Measurements from ENCODE around the gene HS1BP3.

Gene HS1BP3

GRCh38 chr2:20624884-20625485 lies 25.9 kb downstream of the HS1BP3 start:
- Histone ChIP-seq H3K4me1 (no peaks in the 10 kb centered on the region), H3K27me3 (ENCODE audit: low read depth) (no peaks in the 10 kb centered on the region), H3K4me3 (no peak overlapping the region), H3K36me3 (replicated peaks) (peaks cover 6% of the 10 kb centered on the region; the same call in 1 of the 2 replicates), H3K9me3 (no peaks in the 10 kb centered on the region)
- in situ Hi-C loops (cut with MboI; ENCODE audit: low sequenced_read_pairs): loop anchor here (25.0 kb wide), 1 partner anchor 488 kb away; no protein-coding TSS in a partner anchor
- no peak for DNase-seq (ENCODE audit: low spot score in 2 of 2)

- no peak overlapping the region for H3K4me3 ChIP-seq
- in situ Hi-C loops (cut with MboI; ENCODE audit: low sequenced_read_pairs): no loop called here
- no peaks in the 10 kb centered on the region for H3K9me3 ChIP-seq
- no peaks in the 10 kb centered on the region for H3K4me1 ChIP-seq
- DNase-seq (ENCODE audit: low spot score in 2 of 2): no peak
- H3K36me3 ChIP-seq (replicated peaks): peaks cover 6% of the 10 kb centered on the region; the same call in 1 of the 2 replicates
- no peaks in the 10 kb centered on the region for H3K27me3 ChIP-seq (ENCODE audit: low read depth)
Observed at GRCh38 chr2:20624156-20624883, 26.6 kb downstream of the HS1BP3 start.

GRCh38 chr2:20623741-20624155 lies 27.1 kb downstream of the HS1BP3 start:
- Histone ChIP-seq H3K27me3 (ENCODE audit: low read depth) (no peaks in the 10 kb centered on the region), H3K36me3 (replicated peaks) (peaks cover 6% of the 10 kb centered on the region; the same call in 1 of the 2 replicates), H3K9me3 (no peaks in the 10 kb centered on the region), H3K4me1 (no peaks in the 10 kb centered on the region), H3K4me3 (no peak overlapping the region)
- DNase-seq (ENCODE audit: low spot score in 2 of 2): no peak
- in situ Hi-C loops (cut with MboI; ENCODE audit: low sequenced_read_pairs): no loop called here

GRCh38 chr2:20623241-20623640 lies 27.7 kb downstream of the HS1BP3 start:
- Histone ChIP-seq H3K27me3 (ENCODE audit: low read depth) (no peaks in the 10 kb centered on the region), H3K36me3 (replicated peaks) (peaks cover 6% of the 10 kb centered on the region; the same call in 1 of the 2 replicates), H3K4me3 (no peak overlapping the region), H3K4me1 (no peaks in the 10 kb centered on the region), H3K9me3 (no peaks in the 10 kb centered on the region)
- in situ Hi-C loops (cut with MboI; ENCODE audit: low sequenced_read_pairs): no loop called here
- DNase-seq (ENCODE audit: low spot score in 2 of 2): no peak

- Histone ChIP-seq H3K9me3 (no peaks in the 10 kb centered on the region), H3K4me3 (no peak overlapping the region), H3K4me1 (no peaks in the 10 kb centered on the region), H3K27me3 (ENCODE audit: low read depth) (no peaks in the 10 kb centered on the region), H3K36me3 (replicated peaks) (peaks cover 6% of the 10 kb centered on the region; the same call in 1 of the 2 replicates)
- DNase-seq (ENCODE audit: low spot score in 2 of 2): no peak
- in situ Hi-C loops (cut with MboI; ENCODE audit: low sequenced_read_pairs): no loop called here
Observed at GRCh38 chr2:20622731-20623130, 28.2 kb downstream of the HS1BP3 start.

- in situ Hi-C loops (cut with MboI; ENCODE audit: low sequenced_read_pairs): no loop called here
- Histone ChIP-seq H3K9me3 (no peaks in the 10 kb centered on the region), H3K36me3 (replicated peaks) (peaks cover 6% of the 10 kb centered on the region; the same call in 1 of the 2 replicates), H3K27me3 (ENCODE audit: low read depth) (no peaks in the 10 kb centered on the region), H3K4me1 (no peaks in the 10 kb centered on the region), H3K4me3 (no peak overlapping the region)
- DNase-seq (ENCODE audit: low spot score in 2 of 2): no peak
Observed at GRCh38 chr2:20622296-20622686, 28.6 kb downstream of the HS1BP3 start.

GRCh38 chr2:20621366-20622295 lies 29.3 kb downstream of the HS1BP3 start:
- no peaks in the 10 kb centered on the region for H3K27me3 ChIP-seq (ENCODE audit: low read depth)
- no peak for DNase-seq (ENCODE audit: low spot score in 2 of 2)
- no peak overlapping the region for H3K4me3 ChIP-seq
- H3K36me3 ChIP-seq (replicated peaks): peaks cover 6% of the 10 kb centered on the region; the same call in 1 of the 2 replicates
- no peaks in the 10 kb centered on the region for H3K4me1 ChIP-seq
- no peaks in the 10 kb centered on the region for H3K9me3 ChIP-seq
- in situ Hi-C loops (cut with MboI; ENCODE audit: low sequenced_read_pairs): no loop called here

GRCh38 chr2:20620696-20621365 lies 30.1 kb downstream of the HS1BP3 start:
- H3K9me3 ChIP-seq: no peaks in the 10 kb centered on the region
- in situ Hi-C loops (cut with MboI; ENCODE audit: low sequenced_read_pairs): no loop called here
- peaks cover 6% of the 10 kb centered on the region; the same call in 1 of the 2 replicates for H3K36me3 ChIP-seq (replicated peaks)
- no peak overlapping the region for H3K4me3 ChIP-seq
- no peaks in the 10 kb centered on the region for H3K4me1 ChIP-seq
- no peak for DNase-seq (ENCODE audit: low spot score in 2 of 2)
- no peaks in the 10 kb centered on the region for H3K27me3 ChIP-seq (ENCODE audit: low read depth)

GRCh38 chr2:20620271-20620681 lies 30.6 kb downstream of the HS1BP3 start:
- no peaks in the 10 kb centered on the region for H3K4me1 ChIP-seq
- no peaks in the 10 kb centered on the region for H3K27me3 ChIP-seq (ENCODE audit: low read depth)
- DNase-seq (ENCODE audit: low spot score in 2 of 2): no peak
- H3K36me3 ChIP-seq (replicated peaks): peaks cover 6% of the 10 kb centered on the region; the same call in 1 of the 2 replicates
- in situ Hi-C loops (cut with MboI; ENCODE audit: low sequenced_read_pairs): no loop called here
- no peak overlapping the region for H3K4me3 ChIP-seq
- no peaks in the 10 kb centered on the region for H3K9me3 ChIP-seq

GRCh38 chr2:20619624-20620024 lies 31.3 kb downstream of the HS1BP3 start:
- no peak for DNase-seq (ENCODE audit: low spot score in 2 of 2)
- H3K4me1 ChIP-seq: no peaks in the 10 kb centered on the region
- no peaks in the 10 kb centered on the region for H3K27me3 ChIP-seq (ENCODE audit: low read depth)
- no peak overlapping the region for H3K4me3 ChIP-seq
- peaks cover 6% of the 10 kb centered on the region; the same call in 1 of the 2 replicates for H3K36me3 ChIP-seq (replicated peaks)
- no peaks in the 10 kb centered on the region for H3K9me3 ChIP-seq
- in situ Hi-C loops (cut with MboI; ENCODE audit: low sequenced_read_pairs): no loop called here

- H3K9me3 ChIP-seq: no peaks in the 10 kb centered on the region
Observed at GRCh38 chr2:20618886-20619521, 31.9 kb downstream of the HS1BP3 start.

GRCh38 chr2:20618468-20618885 lies 32.4 kb downstream of the HS1BP3 start:
- H3K9me3 ChIP-seq: no peaks in the 10 kb centered on the region
- H3K4me3 ChIP-seq: no peak overlapping the region
- H3K27me3 ChIP-seq (ENCODE audit: low read depth): no peaks in the 10 kb centered on the region
- in situ Hi-C loops (cut with MboI; ENCODE audit: low sequenced_read_pairs): no loop called here
- no peaks in the 10 kb centered on the region for H3K4me1 ChIP-seq
- peaks cover 6% of the 10 kb centered on the region; the same call in 1 of the 2 replicates for H3K36me3 ChIP-seq (replicated peaks)
- DNase-seq (ENCODE audit: low spot score in 2 of 2): no peak

More at GRCh38 chr2:20618886-20619521, 31.9 kb downstream of the HS1BP3 start:
- peaks cover 6% of the 10 kb centered on the region; the same call in 1 of the 2 replicates for H3K36me3 ChIP-seq (replicated peaks)
- no peaks in the 10 kb centered on the region for H3K4me1 ChIP-seq
- H3K27me3 ChIP-seq (ENCODE audit: low read depth): no peaks in the 10 kb centered on the region
- no peak overlapping the region for H3K4me3 ChIP-seq
- in situ Hi-C loops (cut with MboI; ENCODE audit: low sequenced_read_pairs): no loop called here
- DNase-seq (ENCODE audit: low spot score in 2 of 2): no peak

Data from HAP-1 (cell line).